Stimulated activated CD4-positive, alpha-beta T cell treated with anti-CD3 and anti-CD28 coated beads, Interleukin-2, amount 100 ng/mL, for 48 hours (primary cell): Measurements from ENCODE around the gene MAB21L4.

ENCODE experiments used
- DNase-seq, 2 donors: peaks; one replicate each; pipeline ENCODE4 v3.0.0-alpha.2; 2020

The MAB21L4 gene

GRCh38 chr2:240895656-240896388 is at the start of gene MAB21L4:
Gene MAB21L4 (minus strand): TSS chr2:240896156. CDS start chr2:240895997, 159 bp downstream.
- DNase-seq = no peak

- DNase-seq = no peak
Measured at GRCh38 chr2:240936106-240936505, 40.1 kb upstream of the MAB21L4 start.

GRCh38 chr2:240935103-240935876 is 39.3 kb upstream of the MAB21L4 start:
- no peak for DNase-seq

GRCh38 chr2:240934701-240935102 is 38.7 kb upstream of the MAB21L4 start:
- DNase-seq = no peak

GRCh38 chr2:240933966-240934700 is 38.2 kb upstream of the MAB21L4 start:
- DNase-seq = no peak

- DNase-seq = no peak
Measured at GRCh38 chr2:240933048-240933965, 37.4 kb upstream of the MAB21L4 start.

GRCh38 chr2:240932724-240933047 is 36.7 kb upstream of the MAB21L4 start:
- DNase-seq = no peak

GRCh38 chr2:240932001-240932723 is 36.2 kb upstream of the MAB21L4 start:
- no peak for DNase-seq

- DNase-seq = no peak
Measured at GRCh38 chr2:240931319-240931949, 35.5 kb upstream of the MAB21L4 start.

- no peak for DNase-seq
Measured at GRCh38 chr2:240930631-240931318, 34.8 kb upstream of the MAB21L4 start.

- DNase-seq = no peak
Measured at GRCh38 chr2:240930096-240930630, 34.2 kb upstream of the MAB21L4 start.

GRCh38 chr2:240929364-240930095 is 33.6 kb upstream of the MAB21L4 start:
- no peak for DNase-seq

GRCh38 chr2:240928476-240929363 is 32.8 kb upstream of the MAB21L4 start:
- DNase-seq = no peak

GRCh38 chr2:240927390-240927781 is 31.4 kb upstream of the MAB21L4 start:
- DNase-seq = no peak

GRCh38 chr2:240926516-240927389 is 30.8 kb upstream of the MAB21L4 start:
- no peak for DNase-seq

- DNase-seq = no peak
Measured at GRCh38 chr2:240925568-240926515, 29.9 kb upstream of the MAB21L4 start.
